K562 (cell line): Measurements from ENCODE around the gene SFXN5. TPM values are rescaled to one million over a fixed set of nuclear protein-coding genes. Genes with fewer than 3 reads are reported as not detected.

Experiments used
- EHMT2 ChIP-seq: fragments of 450-650 bp; IDR thresholded peaks from 2 replicates; pipeline ENCODE4 v1.6.1; 2018; ENCODE audit warnings: antibody characterized with exemption
- FOXJ2 ChIP-seq: fragments of 200-800 bp; sonication (Bioruptor generic); IDR thresholded peaks from 2 replicates; pipeline ENCODE4 v1.6.1; 2016; ENCODE audit warnings: missing genetic modification characterization, missing compliant biosample characterization
- HLTF ChIP-seq: fragments of 450-650 bp; IDR thresholded peaks from 2 replicates; pipeline ENCODE4 v1.6.1; 2016
- IFI16 ChIP-seq: fragments of 250-450 bp; sonication (Bioruptor Pico); IDR thresholded peaks from 2 replicates; pipeline ENCODE4 v2.1.2; 2022; ENCODE audit warnings: mild to moderate bottlenecking, inconsistent platforms
- KDM2B ChIP-seq: fragments of 250-450 bp; sonication (Bioruptor Pico); IDR thresholded peaks from 2 replicates; pipeline ENCODE4 v1.8.0; 2021; ENCODE audit warnings: mild to moderate bottlenecking, moderate library complexity
- NCOA6 ChIP-seq: fragments of 450-650 bp; IDR thresholded peaks from 2 replicates; pipeline ENCODE4 v1.6.1; 2017; ENCODE audit warnings: mild to moderate bottlenecking
- POLR2G ChIP-seq: fragments of 200-400 bp; formaldehyde crosslinking; IDR thresholded peaks from 2 replicates; pipeline ENCODE4 v1.6.1; 2017; ENCODE audit warnings: low read depth, mild to moderate bottlenecking, antibody characterized with exemption, low read length, moderate library complexity
- PRPF4 ChIP-seq: fragments of 200-400 bp; formaldehyde crosslinking; IDR thresholded peaks from one replicate; pipeline ENCODE4 v1.6.1; 2017; ENCODE audit warnings: low read length, low read depth, mild to moderate bottlenecking; ENCODE audit not compliant: insufficient read depth, poor library complexity, severe bottlenecking
- RBM22 ChIP-seq: fragments of 200-400 bp; formaldehyde crosslinking; IDR thresholded peaks from 2 replicates; pipeline ENCODE4 v1.6.1; 2018; ENCODE audit warnings: low read length, low read depth; ENCODE audit not compliant: poor library complexity, severe bottlenecking
- SIX5 ChIP-seq, 2 experiments: IDR thresholded peaks; 2 replicates each; pipeline ENCODE4 v1.6.1; 2011; ENCODE audit warnings: low read length in 2 of 2, borderline replicate concordance in 1 of 2, low read depth in 1 of 2, mild to moderate bottlenecking in 1 of 2, moderate library complexity in 1 of 2; ENCODE audit not compliant: insufficient read depth in 1 of 2
- SLC30A9 ChIP-seq: fragments of 250-450 bp; sonication (Bioruptor Pico); IDR thresholded peaks from 2 replicates; pipeline ENCODE4 v1.8.0; 2022; ENCODE audit warnings: mild to moderate bottlenecking, moderate library complexity
- ZNF551 ChIP-seq: fragments of 250-450 bp; sonication (Bioruptor Pico); IDR thresholded peaks from 2 replicates; pipeline ENCODE4 v1.5.0; 2021; ENCODE audit warnings: mild to moderate bottlenecking, moderate library complexity
- polyA plus RNA-seq, 8 experiments: library from polyadenylated mRNA; depleted of rRNA in 4 of 8; stranded (reverse) in 5 of 8; unstranded in 3 of 8; fragments of >200 nt; fragmentation: Nextera tagmentation in 2 of 8; fragmentation: Illumina TruSeq in 1 of 8; extraction: Ambion mirVana in 2 of 8; extraction: Trizol in 1 of 8; gene quantifications; 2 replicates each; pipeline versions ENCODE4 v1.2.1 to v1.2.3, GENCODE V29; 2011 to 2014; ENCODE audit warnings: inconsistent platforms in 1 of 8, missing spikeins in 1 of 8
- total RNA-seq, 7 experiments: library from RNA; depleted of rRNA in 6 of 7; stranded (reverse); fragments of >200 nt in 6 of 7; fragmentation: Illumina TruSeq in 2 of 7; extraction: Trizol in 2 of 7; gene quantifications; 2 replicates each; pipeline versions ENCODE4 v1.2.1 to v1.2.3, GENCODE V29; 2011 to 2021; ENCODE audit warnings: low replicate concordance in 1 of 7
- TF ChIP-seq, protein P1 (sequence below), 2 experiments: IDR thresholded peaks; 2 replicates each; pipeline ENCODE4 v1.6.1; 2011; ENCODE audit warnings: borderline replicate concordance in 1 of 2, control low read depth in 1 of 2, low read depth in 1 of 2, low read length in 1 of 2, mild to moderate bottlenecking in 1 of 2, mixed read lengths in 1 of 2, moderate library complexity in 1 of 2; ENCODE audit not compliant: insufficient read depth in 1 of 2, insufficient read length in 1 of 2, poor library complexity in 1 of 2, severe bottlenecking in 1 of 2; ENCODE audit errors: extremely low read depth in 1 of 2
- TF ChIP-seq, protein P2 (sequence below): fragments of 450-650 bp; IDR thresholded peaks from 2 replicates; pipeline ENCODE4 v1.6.1; 2016; ENCODE audit warnings: mild to moderate bottlenecking
- TF ChIP-seq, protein P3 (sequence below), 2 experiments: fragments of 250-450 bp in 1 of 2; fragments of 450-650 bp in 1 of 2; sonication (Bioruptor Pico) in 1 of 2; IDR thresholded peaks; 2 replicates each; pipeline versions ENCODE4 v1.6.1 to v1.8.0; 2016 to 2021; ENCODE audit warnings: mild to moderate bottlenecking in 2 of 2, moderate library complexity in 2 of 2, missing compliant biosample characterization in 1 of 2, missing genetic modification characterization in 1 of 2
- TF ChIP-seq, protein P4 (sequence below): fragments of 450-650 bp; IDR thresholded peaks from 2 replicates; pipeline ENCODE4 v1.6.1; 2016
- TF ChIP-seq, protein P5 (sequence below): fragments of 250-450 bp; sonication (Bioruptor Pico); IDR thresholded peaks from 2 replicates; pipeline ENCODE4 v1.5.0; 2021

The SFXN5 gene
- total and polyA plus RNA-seq, 9 of the 15 experiments (the other 6 are each of a cell fraction or from before 2014, with no cell fraction given) = 8.3 to 22.6 (median 16.0) TPM

DNA sequence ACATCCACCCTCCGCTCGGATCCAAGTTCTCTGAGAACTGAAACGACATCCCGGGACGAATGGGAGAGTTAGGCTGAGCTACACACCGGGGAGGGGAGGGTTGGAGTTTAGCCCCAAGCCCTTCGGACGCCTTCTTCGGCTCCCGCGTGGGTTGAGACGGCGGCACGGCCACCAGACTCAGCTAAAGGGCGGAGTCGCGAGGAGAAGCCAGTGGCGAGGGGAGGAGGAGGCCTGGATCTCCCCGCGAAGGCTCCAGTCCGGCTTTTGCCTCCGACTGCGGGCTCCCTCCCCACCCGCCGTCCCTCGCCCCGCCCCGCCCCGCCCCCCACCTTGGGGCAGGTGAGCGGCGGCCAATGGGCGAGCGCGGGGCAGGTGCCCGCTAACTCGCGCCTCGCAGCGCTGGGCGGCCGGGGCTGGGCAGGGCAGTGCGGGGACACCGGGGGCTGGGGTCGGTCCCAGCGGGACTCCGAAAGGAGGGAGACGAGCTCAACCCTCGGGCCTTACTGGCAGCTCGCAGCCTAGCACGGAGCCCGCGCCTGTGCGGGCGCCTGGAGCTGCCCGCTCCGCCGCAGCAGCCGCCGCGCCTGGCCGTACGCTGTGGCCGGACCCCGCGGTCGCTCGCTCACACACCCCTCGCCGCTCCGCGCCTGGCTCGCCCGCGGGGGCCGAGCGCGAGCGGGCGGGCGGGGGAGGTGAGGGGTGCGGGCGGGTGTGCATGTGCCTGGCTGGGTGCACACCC is 154.2 kb downstream of the SFXN5 start, which contains the start of gene EMX1 (continued):
- TF ChIP-seq HLTF = no peak
- no peak for TF ChIP-seq ZNF551 (CRISPR knock-in tag)
- TF ChIP-seq SIX5 (IDR thresholded peaks at IDR 0.05; ENCODE audit: borderline replicate concordance in 1 of 2, insufficient read depth in 1 of 2, low read depth in 1 of 2, low read length in 2 of 2) = no peak
- TF ChIP-seq SLC30A9 (CRISPR knock-in tag) = no peak
- TF ChIP-seq IFI16 (CRISPR knock-in tag) = no peak
- TF ChIP-seq FOXJ2 (tag) = no peak
- no peak for TF ChIP-seq EHMT2
- TF ChIP-seq, protein P1, sequence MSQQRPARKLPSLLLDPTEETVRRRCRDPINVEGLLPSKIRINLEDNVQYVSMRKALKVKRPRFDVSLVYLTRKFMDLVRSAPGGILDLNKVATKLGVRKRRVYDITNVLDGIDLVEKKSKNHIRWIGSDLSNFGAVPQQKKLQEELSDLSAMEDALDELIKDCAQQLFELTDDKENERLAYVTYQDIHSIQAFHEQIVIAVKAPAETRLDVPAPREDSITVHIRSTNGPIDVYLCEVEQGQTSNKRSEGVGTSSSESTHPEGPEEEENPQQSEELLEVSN (IDR thresholded peaks at IDR 0.05; ENCODE audit: borderline replicate concordance in 1 of 2, extremely low read depth in 1 of 2, insufficient read depth in 1 of 2, insufficient read length in 1 of 2, low read depth in 1 of 2, low read length in 1 of 2, poor library complexity in 1 of 2, severe bottlenecking in 1 of 2) = peak; percentile 26 to 65
- TF ChIP-seq, protein P2, sequence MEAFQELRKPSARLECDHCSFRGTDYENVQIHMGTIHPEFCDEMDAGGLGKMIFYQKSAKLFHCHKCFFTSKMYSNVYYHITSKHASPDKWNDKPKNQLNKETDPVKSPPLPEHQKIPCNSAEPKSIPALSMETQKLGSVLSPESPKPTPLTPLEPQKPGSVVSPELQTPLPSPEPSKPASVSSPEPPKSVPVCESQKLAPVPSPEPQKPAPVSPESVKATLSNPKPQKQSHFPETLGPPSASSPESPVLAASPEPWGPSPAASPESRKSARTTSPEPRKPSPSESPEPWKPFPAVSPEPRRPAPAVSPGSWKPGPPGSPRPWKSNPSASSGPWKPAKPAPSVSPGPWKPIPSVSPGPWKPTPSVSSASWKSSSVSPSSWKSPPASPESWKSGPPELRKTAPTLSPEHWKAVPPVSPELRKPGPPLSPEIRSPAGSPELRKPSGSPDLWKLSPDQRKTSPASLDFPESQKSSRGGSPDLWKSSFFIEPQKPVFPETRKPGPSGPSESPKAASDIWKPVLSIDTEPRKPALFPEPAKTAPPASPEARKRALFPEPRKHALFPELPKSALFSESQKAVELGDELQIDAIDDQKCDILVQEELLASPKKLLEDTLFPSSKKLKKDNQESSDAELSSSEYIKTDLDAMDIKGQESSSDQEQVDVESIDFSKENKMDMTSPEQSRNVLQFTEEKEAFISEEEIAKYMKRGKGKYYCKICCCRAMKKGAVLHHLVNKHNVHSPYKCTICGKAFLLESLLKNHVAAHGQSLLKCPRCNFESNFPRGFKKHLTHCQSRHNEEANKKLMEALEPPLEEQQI = no peak
- TF ChIP-seq, protein P3, sequence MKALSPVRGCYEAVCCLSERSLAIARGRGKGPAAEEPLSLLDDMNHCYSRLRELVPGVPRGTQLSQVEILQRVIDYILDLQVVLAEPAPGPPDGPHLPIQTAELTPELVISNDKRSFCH (CRISPR knock-in tag; IDR thresholded peaks at IDR 0.05) = no peak
- TF ChIP-seq, protein P3 (tag; IDR thresholded peaks at IDR 0.05) = no peak
- TF ChIP-seq, protein P4, sequence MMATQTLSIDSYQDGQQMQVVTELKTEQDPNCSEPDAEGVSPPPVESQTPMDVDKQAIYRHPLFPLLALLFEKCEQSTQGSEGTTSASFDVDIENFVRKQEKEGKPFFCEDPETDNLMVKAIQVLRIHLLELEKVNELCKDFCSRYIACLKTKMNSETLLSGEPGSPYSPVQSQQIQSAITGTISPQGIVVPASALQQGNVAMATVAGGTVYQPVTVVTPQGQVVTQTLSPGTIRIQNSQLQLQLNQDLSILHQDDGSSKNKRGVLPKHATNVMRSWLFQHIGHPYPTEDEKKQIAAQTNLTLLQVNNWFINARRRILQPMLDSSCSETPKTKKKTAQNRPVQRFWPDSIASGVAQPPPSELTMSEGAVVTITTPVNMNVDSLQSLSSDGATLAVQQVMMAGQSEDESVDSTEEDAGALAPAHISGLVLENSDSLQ = no peak
- TF ChIP-seq PRPF4 = no peak
- TF ChIP-seq POLR2G = 0 out of 2 replicates have a peak, but pooled peaks have one; percentile 23
- no peak for TF ChIP-seq NCOA6
- TF ChIP-seq RBM22 = no peak
- 0 out of 2 replicates have a peak, but pooled peaks have one; percentile 29 for TF ChIP-seq KDM2B (CRISPR knock-in tag)
- TF ChIP-seq, protein P5, sequence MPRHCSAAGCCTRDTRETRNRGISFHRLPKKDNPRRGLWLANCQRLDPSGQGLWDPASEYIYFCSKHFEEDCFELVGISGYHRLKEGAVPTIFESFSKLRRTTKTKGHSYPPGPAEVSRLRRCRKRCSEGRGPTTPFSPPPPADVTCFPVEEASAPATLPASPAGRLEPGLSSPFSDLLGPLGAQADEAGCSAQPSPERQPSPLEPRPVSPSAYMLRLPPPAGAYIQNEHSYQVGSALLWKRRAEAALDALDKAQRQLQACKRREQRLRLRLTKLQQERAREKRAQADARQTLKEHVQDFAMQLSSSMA (CRISPR knock-in tag) = no peak
